Osteoblast (primary cell): ENCODE results near the gene DNLZ. TPM values are rescaled to one million over a fixed set of nuclear protein-coding genes. Genes with fewer than 3 reads are reported as not detected.

ENCODE experiments used
- DNase-seq: peaks from one replicate; pipeline ENCODE4 v3.0.0; 2011; ENCODE audit warnings: low spot score, mixed read lengths; ENCODE audit not compliant: insufficient read length; ENCODE audit errors: missing footprints
- H2AFZ ChIP-seq: 2 replicates; pipeline ENCODE4 v1.6.0; 2011; ENCODE audit warnings: mild to moderate bottlenecking, low read length
- H3K27ac ChIP-seq: 2 replicates; pipeline ENCODE4 v1.5.1; 2011; ENCODE audit warnings: mild to moderate bottlenecking, low read depth, low read length, moderate library complexity
- H3K27me3 ChIP-seq: 2 replicates; pipeline ENCODE4 v1.6.0; 2012; ENCODE audit warnings: mild to moderate bottlenecking, control low read depth, inconsistent platforms, low read length, moderate library complexity; ENCODE audit not compliant: insufficient read depth
- H3K36me3 ChIP-seq: 2 replicates; pipeline ENCODE4 v1.5.1; 2011; ENCODE audit warnings: mild to moderate bottlenecking, low read length, control low read depth, moderate library complexity; ENCODE audit not compliant: insufficient read depth
- H3K4me1 ChIP-seq: 2 replicates; pipeline ENCODE4 v1.5.1; 2011; ENCODE audit warnings: mild to moderate bottlenecking, low read length, control low read depth, moderate library complexity; ENCODE audit not compliant: insufficient read depth
- H3K4me2 ChIP-seq: 2 replicates; pipeline ENCODE4 v1.6.0; 2011; ENCODE audit warnings: mild to moderate bottlenecking, low read length; ENCODE audit not compliant: insufficient read depth
- H3K4me3 ChIP-seq: fragments of 200-600 bp; sonication (generic); 3 replicates; pipeline ENCODE4 v1.5.1; 2012; ENCODE audit warnings: mild to moderate bottlenecking, low read length, inconsistent platforms; ENCODE audit not compliant: insufficient read depth
- H3K79me2 ChIP-seq: 2 replicates; pipeline ENCODE4 v1.6.0; 2012; ENCODE audit warnings: mild to moderate bottlenecking, low read length, control low read depth, inconsistent platforms; ENCODE audit not compliant: insufficient read depth
- H3K9me3 ChIP-seq: 2 replicates; pipeline ENCODE4 v1.5.1; 2011; ENCODE audit warnings: low read depth, low read length, control low read depth
- H4K20me1 ChIP-seq: 2 replicates; pipeline ENCODE4 v1.6.0; 2012; ENCODE audit warnings: mild to moderate bottlenecking, low read length, control low read depth; ENCODE audit not compliant: insufficient read depth
- total RNA-seq: library from RNA; depleted of rRNA; stranded (reverse); fragments of >200 nt; gene quantifications from 2 replicates; pipeline ENCODE4 v1.2.3, GENCODE V29; 2012
- TF ChIP-seq, protein P1 (sequence below): IDR thresholded peaks from 2 replicates; pipeline ENCODE4 v1.5.1; 2011; ENCODE audit warnings: mild to moderate bottlenecking, low read depth, low read length, moderate library complexity; ENCODE audit errors: extremely low read depth

DNLZ gene
- total RNA-seq, 1 donor: 4.3 TPM

- Histone ChIP-seq H3K27me3 (no peaks in the 10 kb centered on the region), H4K20me1 (no peaks in the 10 kb centered on the region), H3K9me3 (peaks cover 4% of the 10 kb centered on the region), H2AFZ (no peak overlapping the region), H3K36me3 (no peaks in the 10 kb centered on the region), H3K4me2 (no peak overlapping the region), H3K79me2 (no peaks in the 10 kb centered on the region), H3K27ac (no peak overlapping the region), H3K4me1 (no peaks in the 10 kb centered on the region), H3K4me3 (no peak overlapping the region)
- TF ChIP-seq, protein P1, sequence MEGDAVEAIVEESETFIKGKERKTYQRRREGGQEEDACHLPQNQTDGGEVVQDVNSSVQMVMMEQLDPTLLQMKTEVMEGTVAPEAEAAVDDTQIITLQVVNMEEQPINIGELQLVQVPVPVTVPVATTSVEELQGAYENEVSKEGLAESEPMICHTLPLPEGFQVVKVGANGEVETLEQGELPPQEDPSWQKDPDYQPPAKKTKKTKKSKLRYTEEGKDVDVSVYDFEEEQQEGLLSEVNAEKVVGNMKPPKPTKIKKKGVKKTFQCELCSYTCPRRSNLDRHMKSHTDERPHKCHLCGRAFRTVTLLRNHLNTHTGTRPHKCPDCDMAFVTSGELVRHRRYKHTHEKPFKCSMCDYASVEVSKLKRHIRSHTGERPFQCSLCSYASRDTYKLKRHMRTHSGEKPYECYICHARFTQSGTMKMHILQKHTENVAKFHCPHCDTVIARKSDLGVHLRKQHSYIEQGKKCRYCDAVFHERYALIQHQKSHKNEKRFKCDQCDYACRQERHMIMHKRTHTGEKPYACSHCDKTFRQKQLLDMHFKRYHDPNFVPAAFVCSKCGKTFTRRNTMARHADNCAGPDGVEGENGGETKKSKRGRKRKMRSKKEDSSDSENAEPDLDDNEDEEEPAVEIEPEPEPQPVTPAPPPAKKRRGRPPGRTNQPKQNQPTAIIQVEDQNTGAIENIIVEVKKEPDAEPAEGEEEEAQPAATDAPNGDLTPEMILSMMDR: no peak
- no peak for DNase-seq
These were observed 52.2 kb downstream of the DNLZ start for GRCh38 chr9:136311051-136312008.

- H3K9me3 ChIP-seq: peaks cover 4% of the 10 kb centered on the region
- H3K79me2 ChIP-seq: no peaks in the 10 kb centered on the region
- no peaks in the 10 kb centered on the region for H4K20me1 ChIP-seq
- no peaks in the 10 kb centered on the region for H3K4me1 ChIP-seq
- no peaks in the 10 kb centered on the region for H3K27me3 ChIP-seq
- TF ChIP-seq, protein P1: no peak
- no peak overlapping the region for H3K27ac ChIP-seq
- no peak for DNase-seq
- no peak overlapping the region for H3K4me2 ChIP-seq
- H3K4me3 ChIP-seq: no peak overlapping the region
- H3K36me3 ChIP-seq: no peaks in the 10 kb centered on the region
- H2AFZ ChIP-seq: no peak overlapping the region
These were observed 53.1 kb downstream of the DNLZ start for GRCh38 chr9:136310273-136311030.

DNA sequence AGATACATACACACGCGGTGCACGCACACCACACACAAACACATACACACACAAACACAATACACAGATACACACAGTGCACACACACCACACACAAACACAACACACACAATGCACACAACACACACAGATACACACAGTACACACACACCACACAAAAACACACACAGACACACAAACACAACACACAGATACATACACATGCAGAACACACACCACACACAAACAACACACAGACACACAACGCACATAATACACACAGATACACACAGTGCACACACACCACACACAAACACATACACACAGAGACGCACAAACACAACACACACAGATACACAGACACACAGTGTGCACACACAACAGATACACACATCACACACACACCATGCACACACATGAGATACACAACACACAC lies 53.7 kb downstream of the DNLZ start:
- Histone ChIP-seq H3K9me3 (peaks cover under 1% of the 10 kb centered on the region), H3K4me2 (no peak overlapping the region), H3K36me3 (no peaks in the 10 kb centered on the region), H3K27me3 (no peaks in the 10 kb centered on the region), H3K4me3 (no peak overlapping the region), H3K79me2 (no peaks in the 10 kb centered on the region), H2AFZ (no peak overlapping the region), H3K27ac (no peak overlapping the region), H4K20me1 (no peaks in the 10 kb centered on the region), H3K4me1 (no peaks in the 10 kb centered on the region)
- TF ChIP-seq, protein P1: no peak
- no peak for DNase-seq

Other genes starting within 250 kb of the DNLZ start
- 52.7 and 65.5 TPM in 2 replicates for gene TMEM250, start 244.9 kb downstream of the DNLZ start, total RNA-seq
- gene LHX3, start 158.6 kb downstream of the DNLZ start, total RNA-seq: under 0.01 TPM in 1 of 2 replicates, not detected in the other
- gene QSOX2, start 117.9 kb downstream of the DNLZ start, total RNA-seq: 6.8 and 12.7 TPM in 2 replicates
- gene CCDC187, start 59.6 kb downstream of the DNLZ start, total RNA-seq: under 0.01 TPM in 1 of 2 replicates, not detected in the other
- 30.9 and 39.1 TPM in 2 replicates for gene GPSM1, start 36.2 kb downstream of the DNLZ start, total RNA-seq
- 1.8 and 5.1 TPM in 2 replicates for gene CARD9, start 9.9 kb upstream of the DNLZ start, total RNA-seq
- 8.0 and 9.0 TPM in 2 replicates for gene SNAPC4, start 36.4 kb upstream of the DNLZ start, total RNA-seq
- 37.4 and 40.2 TPM in 2 replicates for gene ENTR1, start 46.9 kb upstream of the DNLZ start, total RNA-seq
- 36.8 and 39.1 TPM in 2 replicates for gene PMPCA, start 46.9 kb upstream of the DNLZ start, total RNA-seq
- 7.4 and 8.3 TPM in 2 replicates for gene INPP5E, start 76.1 kb upstream of the DNLZ start, total RNA-seq
- 36.8 and 38.4 TPM in 2 replicates for gene SEC16A, start 119.3 kb upstream of the DNLZ start, total RNA-seq
- gene NOTCH1, start 182.3 kb upstream of the DNLZ start, total RNA-seq: 10.5 and 14.4 TPM in 2 replicates